Head of caudate nucleus (tissue), 42 donors: ENCODE results near the gene INO80D.
"Not testable (repeated sequence)": the region's sequence is repeated elsewhere in the genome, so short reads cannot be mapped to it uniquely, and the experiment has no call there.

Experiments
- DNase-seq, 42 donors: peaks; one replicate each; pipeline versions ENCODE4 v3.0.0 to v3.0.0-alpha.2; 2020 to 2021; ENCODE audit warnings: mixed read lengths in 7 of 42
- intact Hi-C: fragments of 100-400 bp; cut with DNase I; formaldehyde crosslinking; loops from one replicate; pipeline ENCODE4 v1.15.0; 2022

Gene INO80D

GRCh38 chr2:206086716-206087350, 859 bp upstream of the INO80D start:
- no peak for DNase-seq
- intact Hi-C loops: loop anchor here (5.0 kb wide), 1 partner anchor 70 kb away; the partner anchor contains the start of genes EEF1B2 and NDUFS1

GRCh38 chr2:206084870-206085741, 868 bp downstream of the INO80D start:
- DNase-seq: peak in 36 of 42 donors; percentile 11 to 72 (median 39)
- intact Hi-C loops: loop anchor here (5.0 kb wide), 1 partner anchor 72 kb away; the partner anchor contains the start of genes EEF1B2 and NDUFS1

- intact Hi-C loops: no loop called here
- peak in 41 of 42 donors; percentile 23 to 79 (median 56) for DNase-seq
Measured at GRCh38 chr2:206084439-206084869, 1.5 kb downstream of the INO80D start.

- peak in 6 of 42 donors; percentile 9 to 21 (median 11) for DNase-seq
- intact Hi-C loops: no loop called here
Measured at GRCh38 chr2:206083602-206084438, 2.2 kb downstream of the INO80D start.

GRCh38 chr2:206082298-206082843, 3.6 kb downstream of the INO80D start:
- no peak for DNase-seq
- intact Hi-C loops: no loop called here

GRCh38 chr2:206080927-206081326, 5.0 kb downstream of the INO80D start:
- intact Hi-C loops: no loop called here
- DNase-seq: no peak

- intact Hi-C loops: no loop called here
- no peak for DNase-seq
Measured at GRCh38 chr2:206079699-206080465, 6.1 kb downstream of the INO80D start.

- DNase-seq, intact Hi-C loops: not testable (repeated sequence)
Measured at GRCh38 chr2:206077879-206078278, 8.1 kb downstream of the INO80D start.

GRCh38 chr2:206075113-206075512, 10.9 kb downstream of the INO80D start:
- DNase-seq: no peak
- intact Hi-C loops: no loop called here

- intact Hi-C loops: no loop called here
- no peak for DNase-seq
Measured at GRCh38 chr2:206071807-206072206, 14.2 kb downstream of the INO80D start.

GRCh38 chr2:206069417-206069816, 16.6 kb downstream of the INO80D start:
- intact Hi-C loops: no loop called here

GRCh38 chr2:206068207-206068606, 17.8 kb downstream of the INO80D start:
- intact Hi-C loops: no loop called here
- no peak for DNase-seq

More at GRCh38 chr2:206069417-206069816, 16.6 kb downstream of the INO80D start:
- DNase-seq: no peak

GRCh38 chr2:206064077-206064476, 21.9 kb downstream of the INO80D start:
- no peak for DNase-seq
- intact Hi-C loops: no loop called here

GRCh38 chr2:206063635-206064034, 22.3 kb downstream of the INO80D start:
- intact Hi-C loops: no loop called here
- no peak for DNase-seq

- DNase-seq: no peak
- intact Hi-C loops: no loop called here
Measured at GRCh38 chr2:206062724-206063123, 23.2 kb downstream of the INO80D start.

- intact Hi-C loops: no loop called here
- peak; percentile 24 to 94 (median 67) for DNase-seq
Measured at GRCh38 chr2:206056286-206056685, 29.7 kb downstream of the INO80D start.

GRCh38 chr2:206054952-206055351, 31.0 kb downstream of the INO80D start:
- intact Hi-C loops: no loop called here
- DNase-seq: no peak

- intact Hi-C loops: no loop called here
- no peak for DNase-seq
Measured at GRCh38 chr2:206051912-206052311, 34.1 kb downstream of the INO80D start.
